ENCODE results near the gene STK11. TPM values are rescaled to one million over a fixed set of nuclear protein-coding genes. Genes with fewer than 3 reads are reported as not detected.

STK11 gene
- total RNA-seq, 1 donor from 2014 or later, result 54.8 TPM

- ATAC-seq (ENCODE audit: poor library complexity) (peak; percentile 2), DNase-seq (no peak)
- intact Hi-C loops (cut with DNase I), result loop anchor here (10.0 kb wide), 1 partner anchor 207 kb away; the partner anchor contains the start of genes CNN2, RNU6-2 and TMEM259
These were observed 26.4 kb downstream of the STK11 start for GRCh38 chr19:1231729-1232637.

DNA sequence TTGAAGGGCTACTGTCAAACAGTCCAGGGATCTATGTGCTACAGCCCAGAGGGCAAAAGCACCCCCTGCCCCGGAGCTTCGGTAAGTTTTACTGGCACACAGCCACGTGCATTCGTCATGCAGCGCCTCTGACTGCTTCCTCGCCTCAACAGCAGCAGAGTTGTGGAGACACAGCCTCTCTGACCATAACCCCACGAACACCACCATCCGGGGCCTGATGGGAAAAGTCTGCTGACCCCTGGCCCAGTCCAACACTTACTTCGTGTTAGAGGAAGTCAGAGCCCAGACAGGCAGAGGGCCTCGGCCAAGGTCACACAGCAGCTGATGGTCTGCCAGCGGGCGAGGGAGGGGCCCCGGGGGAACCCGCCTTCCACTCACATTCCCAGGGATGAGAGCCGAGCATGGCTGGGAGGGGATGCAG is 27.1 kb downstream of the STK11 start:
- ATAC-seq (ENCODE audit: poor library complexity), result peak; percentile 21

DNA sequence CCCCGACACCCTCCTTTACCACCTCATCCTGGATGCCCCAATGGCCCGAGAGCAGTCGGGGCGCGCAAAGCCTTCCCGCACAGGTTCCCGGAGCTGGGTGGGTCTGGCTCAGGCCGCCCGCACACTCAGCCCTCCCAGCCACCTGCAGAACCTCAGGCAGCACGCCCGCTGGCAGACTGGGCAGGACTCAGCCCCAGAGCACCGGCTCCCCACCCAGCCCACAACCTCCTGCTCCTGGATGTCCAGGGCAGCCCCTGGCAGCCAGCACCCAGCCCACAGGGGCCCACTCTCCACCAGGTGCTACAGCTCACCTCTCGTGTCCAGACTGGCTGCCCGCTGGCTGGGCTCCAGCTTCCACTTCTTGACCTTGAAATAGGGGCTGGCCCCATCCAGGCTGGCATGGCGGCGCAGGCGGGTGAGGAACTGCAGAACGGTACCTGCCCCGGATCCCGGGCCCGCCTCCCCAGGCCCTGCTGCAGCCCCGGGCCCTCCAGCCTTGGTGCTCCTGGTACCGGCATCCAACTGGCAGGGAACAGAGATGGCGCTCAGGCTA is 27.6 kb downstream of the STK11 start:
- no peak for DNase-seq
- intact Hi-C loops (cut with DNase I), result loop anchor here (10.0 kb wide), 1 partner anchor 208 kb away; the partner anchor contains the start of genes CNN2, RNU6-2 and TMEM259
- ATAC-seq (ENCODE audit: poor library complexity), result peak; percentile 7

More for the DNA sequence above, 27.1 kb downstream of the STK11 start:
- intact Hi-C loops (cut with DNase I), result loop anchor here (10.0 kb wide), 1 partner anchor 208 kb away; the partner anchor contains the start of genes CNN2, RNU6-2 and TMEM259
- DNase-seq, result no peak

DNA sequence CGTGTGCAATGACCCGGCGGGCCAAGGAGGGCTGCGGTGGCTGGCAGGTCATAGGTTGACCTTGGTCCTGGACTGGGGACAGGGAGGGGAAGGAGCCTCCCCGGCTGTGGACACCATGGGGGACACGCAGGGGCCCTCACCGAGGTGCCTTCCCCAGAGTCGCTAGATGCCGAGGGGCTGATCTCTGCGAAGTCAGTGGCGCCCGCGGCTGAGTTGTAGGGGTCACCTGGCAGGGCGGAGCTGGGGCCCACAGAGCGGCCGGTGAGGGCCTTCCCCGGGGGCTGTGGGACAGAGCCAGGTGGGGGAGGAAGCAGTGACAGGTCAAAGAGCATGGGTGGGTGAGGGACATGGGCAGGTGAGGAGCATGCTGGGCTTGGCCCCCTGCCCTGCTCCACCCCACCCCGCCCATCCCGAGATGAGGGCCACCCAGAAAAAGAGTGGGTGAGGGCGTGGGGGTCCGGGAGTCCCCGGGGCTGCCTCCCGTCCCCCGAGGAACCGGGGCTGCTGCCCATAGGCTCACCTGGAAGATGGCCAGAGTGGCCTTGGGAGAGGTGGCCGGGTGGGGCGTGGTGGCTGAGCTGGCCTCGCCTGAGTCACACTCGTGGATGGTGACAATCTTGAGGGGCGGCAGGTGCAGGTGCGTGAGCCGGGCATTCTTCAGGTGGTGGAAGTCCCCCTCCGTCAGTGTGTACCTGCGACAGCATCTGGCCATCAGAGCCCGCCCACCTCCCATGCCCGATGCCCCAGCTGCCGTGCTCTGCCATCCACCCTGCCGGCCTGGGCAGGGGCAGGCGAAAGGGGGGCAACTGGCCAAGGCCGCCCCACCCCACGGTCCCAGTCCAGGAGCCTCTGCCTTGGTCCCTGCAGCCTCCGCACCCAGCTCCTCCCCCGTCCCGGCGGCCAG is 28.7 kb downstream of the STK11 start:
- no peak for ATAC-seq (ENCODE audit: poor library complexity)
- intact Hi-C loops (cut with DNase I), result loop anchor here (10.0 kb wide), 1 partner anchor 210 kb away; the partner anchor contains the start of genes CNN2, RNU6-2 and TMEM259
- no peak for DNase-seq

DNA sequence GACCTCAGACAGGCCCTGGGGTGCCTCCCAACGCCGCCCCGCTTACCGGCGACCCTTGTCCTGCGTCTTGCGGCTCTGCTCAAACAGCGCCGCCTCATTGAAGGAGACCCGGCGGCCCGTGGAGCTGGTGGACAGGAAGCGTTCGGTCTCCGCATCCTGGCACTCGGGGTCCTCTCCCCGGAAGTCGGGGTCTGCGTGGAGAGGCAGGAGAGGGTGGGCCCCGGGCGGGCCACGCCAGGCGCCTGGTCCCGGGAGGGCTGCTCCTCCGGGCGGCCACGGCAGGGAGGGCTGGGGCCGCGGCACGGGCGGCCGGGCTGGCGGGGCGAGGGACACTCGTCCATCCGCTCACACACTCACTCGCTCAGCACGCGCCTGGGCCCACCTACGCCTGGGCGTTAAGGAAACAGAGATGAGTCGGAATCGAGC is 29.4 kb downstream of the STK11 start:
- DNase-seq (no peak), ATAC-seq (ENCODE audit: poor library complexity) (no peak)
- intact Hi-C loops (cut with DNase I), result loop anchor here (10.0 kb wide), 1 partner anchor 210 kb away; the partner anchor contains the start of genes CNN2, RNU6-2 and TMEM259

- ATAC-seq (ENCODE audit: poor library complexity), result no peak
- intact Hi-C loops (cut with DNase I), result loop anchor here (10.0 kb wide), 1 partner anchor 211 kb away; the partner anchor contains the start of genes CNN2, RNU6-2 and TMEM259
- DNase-seq, result no peak
These were observed 30.3 kb downstream of the STK11 start for GRCh38 chr19:1235625-1236538.

DNA sequence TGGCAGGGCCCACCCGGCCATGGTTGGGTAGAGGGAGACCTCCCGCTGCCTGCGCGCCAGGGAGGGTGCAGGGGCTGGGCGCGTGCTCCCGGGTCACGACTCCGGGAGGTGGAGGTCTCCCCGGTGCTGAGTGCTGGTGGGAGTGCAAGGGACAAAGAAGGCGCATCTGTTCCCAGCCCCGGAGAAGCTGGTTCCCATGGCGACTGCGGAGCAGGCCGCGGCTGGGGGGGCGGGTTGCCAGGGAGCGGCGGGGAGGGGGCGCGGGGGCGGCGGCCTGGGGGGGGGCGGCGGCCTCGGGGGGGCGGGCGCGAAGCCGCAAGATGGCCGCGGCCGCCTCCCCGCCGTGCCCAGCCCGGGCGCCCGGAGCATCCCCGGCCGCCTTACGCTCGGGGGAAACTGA is 31.0 kb downstream of the STK11 start:
- intact Hi-C loops (cut with DNase I), result loop anchor here (10.0 kb wide), 1 partner anchor 212 kb away; the partner anchor contains the start of genes CNN2, RNU6-2 and TMEM259
- no peak for ATAC-seq (ENCODE audit: poor library complexity)
- no peak for DNase-seq

DNA sequence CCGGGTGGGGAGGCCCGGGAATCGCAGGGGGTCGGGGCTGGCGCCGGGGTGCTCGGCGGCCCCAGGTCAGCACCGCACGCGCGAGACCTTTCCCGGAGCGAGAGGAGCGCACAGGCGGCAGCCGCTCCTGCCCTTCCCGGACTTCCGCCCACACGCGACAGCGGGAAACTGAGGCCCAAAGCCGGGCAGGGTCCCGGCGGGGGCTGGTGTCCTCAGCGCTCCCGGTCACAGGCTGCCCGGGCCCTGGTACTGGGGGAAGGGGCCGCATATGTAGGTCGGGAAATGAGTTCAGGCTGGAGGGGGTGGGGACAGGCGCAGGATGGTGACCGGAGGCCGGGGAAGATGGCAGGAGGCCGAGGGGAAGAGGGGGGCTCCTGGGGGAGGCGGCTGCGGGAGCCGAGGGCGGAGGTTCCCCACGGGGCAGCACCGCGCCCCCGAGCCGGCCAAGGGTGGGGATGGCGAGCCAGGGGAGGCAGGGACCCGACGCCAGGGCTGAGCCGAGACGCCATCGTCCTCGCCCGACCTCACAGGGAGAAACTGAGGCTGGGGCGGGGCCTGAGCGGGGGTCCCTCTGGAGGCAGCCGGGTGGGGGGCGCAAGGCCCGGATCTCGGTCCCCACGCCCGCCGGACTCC is 31.6 kb downstream of the STK11 start:
- intact Hi-C loops (cut with DNase I), result loop anchor here (10.0 kb wide), 1 partner anchor 212 kb away; the partner anchor contains the start of genes CNN2, RNU6-2 and TMEM259
- ATAC-seq (ENCODE audit: poor library complexity), result no peak
- no peak for DNase-seq

- ATAC-seq (ENCODE audit: poor library complexity) (no peak), DNase-seq (no peak)
- intact Hi-C loops (cut with DNase I), result loop anchor here (10.0 kb wide), 1 partner anchor 213 kb away; the partner anchor contains the start of genes CNN2, RNU6-2 and TMEM259
These were observed 32.3 kb downstream of the STK11 start, which contains the start of gene CBARP for GRCh38 chr19:1237754-1238368. Gene CBARP, minus strand, starts transcription at chr19:1238005. Its CDS starts 1,905 bp downstream, at chr19:1236100.

- DNase-seq (no peak), ATAC-seq (ENCODE audit: poor library complexity) (no peak)
- intact Hi-C loops (cut with DNase I), result loop anchor here (10.0 kb wide), 1 partner anchor 214 kb away; the partner anchor contains the start of genes CNN2, RNU6-2 and TMEM259
These were observed 33.1 kb downstream of the STK11 start for GRCh38 chr19:1238369-1239303.

- intact Hi-C loops (cut with DNase I), result loop anchor here (10.0 kb wide), 1 partner anchor 215 kb away; the partner anchor contains the start of genes CNN2, RNU6-2 and TMEM259
- DNase-seq, result no peak
- ATAC-seq (ENCODE audit: poor library complexity), result no peak
These were observed 33.8 kb downstream of the STK11 start for GRCh38 chr19:1239420-1239795.

- intact Hi-C loops (cut with DNase I), result loop anchor here (10.0 kb wide), 1 partner anchor 215 kb away; the partner anchor contains the start of genes CNN2, RNU6-2 and TMEM259
- DNase-seq, result peak; percentile 93
These were observed 34.5 kb downstream of the STK11 start for GRCh38 chr19:1239796-1240737.

DNA sequence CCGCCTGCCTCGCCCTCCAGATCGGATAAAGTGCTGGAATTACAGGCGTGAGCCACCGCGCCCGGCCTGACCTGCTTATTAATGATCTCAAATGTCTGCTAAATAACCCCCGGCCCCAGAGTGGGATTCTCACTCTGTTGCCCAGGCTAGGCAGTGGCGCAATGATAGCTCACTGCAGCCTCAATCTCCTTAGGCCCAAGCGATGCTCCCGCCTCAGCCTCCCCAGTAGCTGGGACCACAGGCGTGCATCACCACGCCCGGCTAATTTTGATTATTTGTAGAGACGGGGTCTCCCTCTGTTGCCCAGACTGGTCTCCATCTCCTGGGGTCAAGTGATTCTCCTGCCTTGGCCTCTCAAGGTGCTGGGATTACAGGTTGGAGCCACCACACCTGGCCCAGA is 35.3 kb downstream of the STK11 start:
- DNase-seq, result no peak
- intact Hi-C loops (cut with DNase I), result no loop called here
- no peak for ATAC-seq (ENCODE audit: poor library complexity)

More at GRCh38 chr19:1239796-1240737, 34.5 kb downstream of the STK11 start:
- peak; percentile 55 for ATAC-seq (ENCODE audit: poor library complexity)
